Astrocyte (in vitro differentiated cells and primary cell): Measurements from ENCODE around the gene AIP. TPM values are rescaled to one million over a fixed set of nuclear protein-coding genes. Genes with fewer than 3 reads are reported as not detected.
A peak's percentile ranks its signal among the peaks of the same experiment; 100 is the strongest.
"Not testable (repeated sequence)": the region's sequence is repeated elsewhere in the genome, so short reads cannot be mapped to it uniquely, and the experiment has no call there.

Experiments used
- DNase-seq: peaks from one replicate; pipeline ENCODE4 v3.0.0-alpha.2; 2010; ENCODE audit warnings: low read depth
- FAIRE-seq: peaks from 2 replicates; lab custom pipeline; 2011; peaks lifted over from hg19 to GRCh38; lab: Jason Lieb, UNC
- H2AFZ ChIP-seq: 2 replicates; pipeline ENCODE4 v1.6.0; 2012; ENCODE audit warnings: low read depth, low read length, inconsistent platforms
- H3K27ac ChIP-seq: 2 replicates; pipeline ENCODE4 v1.5.1; 2011; ENCODE audit warnings: low read depth, low read length, inconsistent platforms
- H3K27me3 ChIP-seq: 2 replicates; pipeline ENCODE4 v1.6.0; 2011; ENCODE audit warnings: low read length, inconsistent platforms; ENCODE audit not compliant: insufficient read depth
- H3K36me3 ChIP-seq: 2 replicates; pipeline ENCODE4 v1.5.1; 2011; ENCODE audit warnings: low read length, inconsistent platforms; ENCODE audit not compliant: insufficient read depth
- H3K4me1 ChIP-seq: 2 replicates; pipeline ENCODE4 v1.5.1; 2011; ENCODE audit warnings: low read length, inconsistent platforms; ENCODE audit not compliant: insufficient read depth
- H3K4me2 ChIP-seq: 2 replicates; pipeline ENCODE4 v1.6.0; 2012; ENCODE audit warnings: low read length, inconsistent platforms
- H3K4me3 ChIP-seq: 2 replicates; pipeline ENCODE4 v1.5.1; 2011; ENCODE audit warnings: low read depth, mild to moderate bottlenecking, low read length, inconsistent platforms; ENCODE audit not compliant: insufficient read depth
- H3K79me2 ChIP-seq: 2 replicates; pipeline ENCODE4 v1.6.0; 2012; ENCODE audit warnings: mild to moderate bottlenecking, low read length, inconsistent platforms; ENCODE audit not compliant: insufficient read depth
- H3K9ac ChIP-seq: 2 replicates; pipeline ENCODE4 v1.6.0; 2012; ENCODE audit warnings: mild to moderate bottlenecking, low read length, inconsistent platforms
- H3K9me3 ChIP-seq: 2 replicates; pipeline ENCODE4 v1.5.1; 2012; ENCODE audit warnings: low read depth, mild to moderate bottlenecking, low read length, inconsistent platforms; ENCODE audit not compliant: insufficient read depth
- H4K20me1 ChIP-seq: 2 replicates; pipeline ENCODE4 v1.6.0; 2012; ENCODE audit warnings: low read length, inconsistent platforms; ENCODE audit not compliant: insufficient read depth
- H3K27ac Mint-ChIP-seq: one replicate; pipeline ENCODE4 v1.8.0; 2021; ENCODE audit warnings: mild to moderate bottlenecking, mixed read lengths; ENCODE audit not compliant: unreplicated experiment
- H3K27me3 Mint-ChIP-seq: one replicate; pipeline ENCODE4 v1.8.0; 2021; ENCODE audit warnings: low read depth, mixed read lengths; ENCODE audit not compliant: unreplicated experiment
- H3K36me3 Mint-ChIP-seq: one replicate; pipeline ENCODE4 v1.8.0; 2021; ENCODE audit warnings: low read depth, mixed read lengths; ENCODE audit not compliant: unreplicated experiment
- H3K4me1 Mint-ChIP-seq: one replicate; pipeline ENCODE4 v1.8.0; 2021; ENCODE audit warnings: low read depth, mixed read lengths; ENCODE audit not compliant: unreplicated experiment
- H3K4me3 Mint-ChIP-seq: one replicate; pipeline ENCODE4 v1.8.0; 2021; ENCODE audit warnings: mild to moderate bottlenecking, moderate library complexity, mixed read lengths; ENCODE audit not compliant: unreplicated experiment
- H3K9me3 Mint-ChIP-seq: one replicate; pipeline ENCODE4 v1.8.0; 2021; ENCODE audit warnings: mild to moderate bottlenecking, mixed read lengths; ENCODE audit not compliant: unreplicated experiment
- EZH2 ChIP-seq: IDR thresholded peaks from 2 replicates; pipeline ENCODE4 v1.6.1; 2012; ENCODE audit warnings: mild to moderate bottlenecking, low read length, inconsistent platforms; ENCODE audit not compliant: insufficient read depth
- total RNA-seq: library from RNA; stranded (reverse); gene quantifications from 2 replicates; pipeline ENCODE4 v1.2.1, GENCODE V29; 2021
- TF ChIP-seq, protein P1 (sequence below): IDR thresholded peaks from 2 replicates; pipeline ENCODE4 v1.5.1; 2011; ENCODE audit warnings: low read depth, mild to moderate bottlenecking, inconsistent platforms, low read length, moderate library complexity; ENCODE audit not compliant: insufficient read depth

The AIP gene
- total RNA-seq, 1 donor from 2014 or later, result 43.6 TPM

- no peaks in the 10 kb centered on the region for H3K9me3 Mint-ChIP-seq
- peak overlapping the region; percentile 70 for H3K4me3 ChIP-seq
- H3K4me1 ChIP-seq, result peaks cover 16% of the 10 kb centered on the region
- no peaks in the 10 kb centered on the region for H3K9me3 ChIP-seq
- H3K4me3 Mint-ChIP-seq, result peak overlapping the region; percentile 77
- H3K27ac Mint-ChIP-seq, result peak overlapping the region; percentile 18
- H3K27me3 Mint-ChIP-seq, result no peaks in the 10 kb centered on the region
- H3K27ac ChIP-seq, result peak overlapping the region; percentile 40
- no peaks in the 10 kb centered on the region for H4K20me1 ChIP-seq
- peak overlapping the region; percentile 84 for H3K9ac ChIP-seq
- TF ChIP-seq, protein P1, sequence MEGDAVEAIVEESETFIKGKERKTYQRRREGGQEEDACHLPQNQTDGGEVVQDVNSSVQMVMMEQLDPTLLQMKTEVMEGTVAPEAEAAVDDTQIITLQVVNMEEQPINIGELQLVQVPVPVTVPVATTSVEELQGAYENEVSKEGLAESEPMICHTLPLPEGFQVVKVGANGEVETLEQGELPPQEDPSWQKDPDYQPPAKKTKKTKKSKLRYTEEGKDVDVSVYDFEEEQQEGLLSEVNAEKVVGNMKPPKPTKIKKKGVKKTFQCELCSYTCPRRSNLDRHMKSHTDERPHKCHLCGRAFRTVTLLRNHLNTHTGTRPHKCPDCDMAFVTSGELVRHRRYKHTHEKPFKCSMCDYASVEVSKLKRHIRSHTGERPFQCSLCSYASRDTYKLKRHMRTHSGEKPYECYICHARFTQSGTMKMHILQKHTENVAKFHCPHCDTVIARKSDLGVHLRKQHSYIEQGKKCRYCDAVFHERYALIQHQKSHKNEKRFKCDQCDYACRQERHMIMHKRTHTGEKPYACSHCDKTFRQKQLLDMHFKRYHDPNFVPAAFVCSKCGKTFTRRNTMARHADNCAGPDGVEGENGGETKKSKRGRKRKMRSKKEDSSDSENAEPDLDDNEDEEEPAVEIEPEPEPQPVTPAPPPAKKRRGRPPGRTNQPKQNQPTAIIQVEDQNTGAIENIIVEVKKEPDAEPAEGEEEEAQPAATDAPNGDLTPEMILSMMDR, result no peak
- no peak for TF ChIP-seq EZH2
- DNase-seq (peak; percentile 38), FAIRE-seq (no peak)
- H2AFZ ChIP-seq, result peak overlapping the region; percentile 72
- peaks cover 4% of the 10 kb centered on the region for H3K4me1 Mint-ChIP-seq
- peaks cover 5% of the 10 kb centered on the region for H3K36me3 Mint-ChIP-seq
- H3K27me3 ChIP-seq, result peaks cover 2% of the 10 kb centered on the region
- no peaks in the 10 kb centered on the region for H3K36me3 ChIP-seq
- H3K79me2 ChIP-seq, result peaks cover 9% of the 10 kb centered on the region
- peak overlapping the region; percentile 94 for H3K4me2 ChIP-seq
Measured at GRCh38 chr11:67464411-67465188, 18.2 kb upstream of the AIP start.

- H4K20me1 ChIP-seq, result no peaks in the 10 kb centered on the region
- no peaks in the 10 kb centered on the region for H3K9me3 ChIP-seq
- H3K27ac Mint-ChIP-seq, result peak overlapping the region; percentile 47
- peaks cover 4% of the 10 kb centered on the region for H3K4me1 Mint-ChIP-seq
- H3K9ac ChIP-seq, result peak overlapping the region; percentile 84
- no peak overlapping the region for H2AFZ ChIP-seq
- peak overlapping the region; percentile 77 for H3K4me3 Mint-ChIP-seq
- H3K36me3 Mint-ChIP-seq, result peaks cover 5% of the 10 kb centered on the region
- peaks cover 2% of the 10 kb centered on the region for H3K27me3 ChIP-seq
- H3K36me3 ChIP-seq, result no peaks in the 10 kb centered on the region
- peak overlapping the region; percentile 70 for H3K4me3 ChIP-seq
- H3K27me3 Mint-ChIP-seq, result no peaks in the 10 kb centered on the region
- DNase-seq (no peak), FAIRE-seq (no peak)
- H3K27ac ChIP-seq, result peak overlapping the region; percentile 40
- H3K4me2 ChIP-seq, result peak overlapping the region; percentile 94
- no peaks in the 10 kb centered on the region for H3K9me3 Mint-ChIP-seq
- peaks cover 9% of the 10 kb centered on the region for H3K79me2 ChIP-seq
- H3K4me1 ChIP-seq, result peaks cover 16% of the 10 kb centered on the region
- TF ChIP-seq, protein P1, result no peak
- TF ChIP-seq EZH2, result no peak
Measured at GRCh38 chr11:67465189-67465510, 17.7 kb upstream of the AIP start.

- peaks cover 16% of the 10 kb centered on the region for H3K4me1 ChIP-seq
- not testable (repeated sequence) for H3K27ac ChIP-seq, H4K20me1 ChIP-seq, H3K4me3 ChIP-seq, H3K9me3 Mint-ChIP-seq, FAIRE-seq, H3K4me1 Mint-ChIP-seq, H3K36me3 ChIP-seq, H2AFZ ChIP-seq, DNase-seq, H3K27me3 ChIP-seq, H3K79me2 ChIP-seq, H3K27me3 Mint-ChIP-seq, H3K9me3 ChIP-seq, H3K36me3 Mint-ChIP-seq, H3K9ac ChIP-seq
- H3K27ac Mint-ChIP-seq, result peak overlapping the region; percentile 47
- peak overlapping the region; percentile 94 for H3K4me2 ChIP-seq
- peak overlapping the region; percentile 77 for H3K4me3 Mint-ChIP-seq
Measured at GRCh38 chr11:67465530-67465929, 17.3 kb upstream of the AIP start.
